ENCODE data around the gene COX11. TPM values are rescaled to one million over a fixed set of nuclear protein-coding genes. Genes with fewer than 3 reads are reported as not detected.

Gene COX11, protein sequence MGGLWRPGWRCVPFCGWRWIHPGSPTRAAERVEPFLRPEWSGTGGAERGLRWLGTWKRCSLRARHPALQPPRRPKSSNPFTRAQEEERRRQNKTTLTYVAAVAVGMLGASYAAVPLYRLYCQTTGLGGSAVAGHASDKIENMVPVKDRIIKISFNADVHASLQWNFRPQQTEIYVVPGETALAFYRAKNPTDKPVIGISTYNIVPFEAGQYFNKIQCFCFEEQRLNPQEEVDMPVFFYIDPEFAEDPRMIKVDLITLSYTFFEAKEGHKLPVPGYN
- total RNA-seq (2022; extraction: Qiagen RNA extraction; ENCODE audit: low read depth): 82.9 to 135 TPM (median 101 TPM) in 5 replicates

DNA sequence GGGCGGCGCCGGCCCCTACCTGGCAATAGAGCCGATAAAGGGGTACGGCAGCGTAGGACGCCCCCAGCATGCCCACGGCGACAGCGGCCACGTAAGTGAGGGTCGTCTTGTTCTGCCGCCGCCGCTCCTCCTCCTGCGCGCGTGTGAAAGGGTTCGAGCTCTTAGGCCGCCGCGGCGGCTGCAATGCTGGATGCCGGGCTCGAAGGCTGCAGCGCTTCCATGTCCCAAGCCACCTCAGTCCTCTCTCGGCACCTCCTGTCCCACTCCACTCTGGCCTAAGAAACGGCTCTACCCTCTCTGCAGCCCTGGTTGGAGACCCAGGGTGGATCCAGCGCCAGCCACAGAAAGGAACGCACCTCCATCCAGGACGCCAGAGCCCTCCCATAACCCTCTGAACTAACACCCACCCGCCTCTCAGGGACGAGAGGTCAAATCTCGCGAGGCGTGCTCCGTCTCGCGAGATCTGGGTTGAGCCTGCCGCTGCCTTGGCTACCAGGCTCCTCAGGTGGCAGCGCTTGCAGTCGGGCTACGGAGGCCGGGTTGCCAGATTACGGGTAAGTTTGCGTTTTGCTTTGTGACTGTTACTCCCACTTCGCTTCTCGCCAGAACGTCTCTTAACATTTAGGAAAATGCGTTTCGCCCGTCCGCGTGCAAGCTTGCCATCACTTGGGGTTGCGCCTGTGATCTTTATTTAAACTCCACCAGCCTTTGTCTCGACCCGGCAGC, at the start of gene COX11, which contains the start of gene STXBP4:
TSS of gene COX11 (minus strand) at position 393 of the 726 bp plus-strand sequence. CDS start at position 385, 8 bp downstream.
TSS of gene STXBP4 (plus strand) at position 504 of the 726 bp plus-strand sequence. CDS start 17,455 bp downstream, outside the sequence.

Other genes with a start within 250 kb of the COX11 start
- 33.3 to 47.3 TPM (median 38.7 TPM) in 5 replicates for gene TOM1L1, start 67.8 kb downstream of the COX11 start, total RNA-seq (2022; extraction: Qiagen RNA extraction; ENCODE audit: low read depth)
- 3.0 to 6.2 TPM (median 4.7 TPM) in 5 replicates for gene STXBP4, start 111 bp upstream of the COX11 start, total RNA-seq (2022; extraction: Qiagen RNA extraction; ENCODE audit: low read depth)